Central memory CD8-positive, alpha-beta T cell (primary cell): ENCODE results near the gene RNF157.

Source experiments
- ATAC-seq: fragments of 150-1000 bp; cut with Tn5 transposase; replicated peaks from 2 replicates; pipeline ENCODE4 v1.10.0; 2022; ENCODE audit warnings: mild to moderate bottlenecking, moderate FRiP score, moderate number of reproducible peaks; ENCODE audit not compliant: poor library complexity, severe bottlenecking; ENCODE audit errors: extremely low read depth
- DNase-seq, 2 donors: peaks; one replicate each; pipeline ENCODE4 v3.0.0; 2021; ENCODE audit warnings: low spot score in 2 of 2
- H3K27ac Mint-ChIP-seq: one replicate; pipeline ENCODE4 v1.8.0; 2022; ENCODE audit warnings: low read depth, mild to moderate bottlenecking, moderate library complexity, mixed read lengths
- H3K27me3 Mint-ChIP-seq: one replicate; pipeline ENCODE4 v1.8.0; 2022; ENCODE audit warnings: mixed read lengths
- H3K36me3 Mint-ChIP-seq: one replicate; pipeline ENCODE4 v1.8.0; 2022; ENCODE audit warnings: mild to moderate bottlenecking, moderate library complexity, mixed read lengths; ENCODE audit not compliant: insufficient read depth
- H3K4me1 Mint-ChIP-seq: one replicate; pipeline ENCODE4 v1.8.0; 2022; ENCODE audit warnings: mixed read lengths
- H3K4me3 Mint-ChIP-seq: one replicate; pipeline ENCODE4 v1.8.0; 2022; ENCODE audit warnings: mild to moderate bottlenecking, moderate library complexity, mixed read lengths
- H3K9me3 Mint-ChIP-seq: one replicate; pipeline ENCODE4 v1.8.0; 2022; ENCODE audit warnings: mixed read lengths

The RNF157 gene

DNA sequence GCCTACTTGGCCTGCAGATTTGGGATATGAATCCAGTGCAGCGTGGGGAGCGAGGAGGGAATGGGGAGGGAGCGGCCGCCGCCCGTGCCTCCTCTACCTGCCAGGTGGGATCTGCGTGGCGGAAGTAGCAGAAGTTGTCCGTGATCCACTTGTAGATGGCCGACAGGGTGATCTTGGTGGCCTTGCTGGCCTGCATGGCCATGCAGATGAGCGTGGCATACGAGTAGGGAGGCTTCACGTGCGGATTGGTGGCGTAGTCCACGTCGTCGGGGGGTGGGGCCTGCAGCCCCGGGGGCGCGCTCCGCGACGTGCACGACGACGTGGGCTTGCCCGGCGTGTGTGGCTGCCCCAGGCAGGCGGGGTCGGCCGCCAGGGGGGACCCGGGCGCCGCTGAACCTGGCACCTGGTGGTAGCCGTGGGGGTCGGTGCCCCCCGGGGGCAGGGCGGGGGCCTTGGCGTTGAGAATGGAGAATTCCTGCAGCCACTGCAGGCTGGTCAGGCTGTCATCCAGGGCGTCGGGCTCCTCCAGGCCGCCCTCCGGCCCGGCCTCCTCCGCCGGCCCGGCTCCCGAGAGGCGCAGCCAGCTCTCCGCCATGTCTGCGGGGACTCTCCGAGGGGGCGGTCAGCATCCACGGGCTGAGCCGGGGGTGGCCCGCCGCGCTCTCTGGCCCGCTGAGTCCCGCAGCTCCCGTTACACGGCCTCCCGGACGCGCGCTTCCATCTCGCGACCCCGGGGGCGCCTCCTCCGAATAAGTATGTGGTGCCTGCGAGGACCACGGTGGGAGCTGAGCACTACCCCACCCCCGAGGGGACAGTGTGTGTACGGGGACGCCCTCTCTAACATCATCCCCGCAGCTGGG is 100.3 kb downstream of the RNF157 start:
- peaks cover 53% of the 10 kb centered on the region for H3K4me1 Mint-ChIP-seq
- peak in 1 of 2 donors; percentile 30 for DNase-seq

GRCh38 chr17:76138896-76139752 is 101.2 kb downstream of the RNF157 start:
- H3K36me3 Mint-ChIP-seq: peaks cover 10% of the 10 kb centered on the region
- H3K27me3 Mint-ChIP-seq: peaks cover 9% of the 10 kb centered on the region
- no peaks in the 10 kb centered on the region for H3K9me3 Mint-ChIP-seq
- no peak for DNase-seq
- peaks cover 49% of the 10 kb centered on the region for H3K4me1 Mint-ChIP-seq
- peak overlapping the region; percentile 45 for H3K4me3 Mint-ChIP-seq
- ATAC-seq: no peak
- H3K27ac Mint-ChIP-seq: no peak overlapping the region

More for the DNA sequence above, 100.3 kb downstream of the RNF157 start:
- Mint-ChIP-seq H3K27me3 (peaks cover 9% of the 10 kb centered on the region), H3K4me3 (peak overlapping the region; percentile 78), H3K9me3 (no peaks in the 10 kb centered on the region), H3K27ac (no peak overlapping the region), H3K36me3 (peaks cover 10% of the 10 kb centered on the region)
- no peak for ATAC-seq

DNA sequence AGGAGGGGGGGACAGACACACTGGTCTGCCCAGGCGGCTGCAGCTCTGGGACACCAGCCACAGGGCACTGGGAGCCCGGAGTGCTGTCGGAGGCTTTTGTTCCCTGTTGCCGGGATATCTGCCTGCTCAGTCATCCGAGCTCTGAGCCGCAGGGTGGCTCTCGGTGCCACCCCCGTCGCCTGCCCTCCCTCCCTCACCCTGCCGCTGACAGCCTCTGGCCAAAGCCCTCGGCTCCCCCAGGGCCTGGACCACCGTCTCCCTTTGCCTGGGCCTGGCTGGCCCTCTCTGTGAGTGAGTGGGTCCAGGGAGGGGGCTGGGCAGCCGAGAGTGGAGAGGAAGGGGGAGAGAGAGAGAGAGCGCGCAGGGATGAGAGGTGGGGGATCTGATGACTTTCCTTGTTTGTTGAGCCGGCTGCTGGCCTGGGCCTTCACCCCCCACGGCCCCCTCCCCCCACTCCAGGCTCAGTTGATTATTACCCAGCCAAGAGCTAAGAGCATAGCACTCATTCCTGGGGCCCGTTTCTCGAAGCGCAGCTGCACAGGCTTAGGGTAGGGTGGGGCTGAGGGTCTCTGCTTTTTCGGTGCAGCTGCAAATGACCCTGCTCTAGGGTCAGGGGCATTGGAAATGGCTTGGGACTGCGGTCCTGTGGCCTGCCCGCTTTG is 101.9 kb downstream of the RNF157 start:
- Mint-ChIP-seq H3K36me3 (peaks cover 10% of the 10 kb centered on the region), H3K27ac (no peak overlapping the region), H3K4me1 (peaks cover 47% of the 10 kb centered on the region), H3K27me3 (peaks cover 9% of the 10 kb centered on the region), H3K9me3 (no peaks in the 10 kb centered on the region), H3K4me3 (no peak overlapping the region)
- no peak for ATAC-seq
- no peak for DNase-seq

DNA sequence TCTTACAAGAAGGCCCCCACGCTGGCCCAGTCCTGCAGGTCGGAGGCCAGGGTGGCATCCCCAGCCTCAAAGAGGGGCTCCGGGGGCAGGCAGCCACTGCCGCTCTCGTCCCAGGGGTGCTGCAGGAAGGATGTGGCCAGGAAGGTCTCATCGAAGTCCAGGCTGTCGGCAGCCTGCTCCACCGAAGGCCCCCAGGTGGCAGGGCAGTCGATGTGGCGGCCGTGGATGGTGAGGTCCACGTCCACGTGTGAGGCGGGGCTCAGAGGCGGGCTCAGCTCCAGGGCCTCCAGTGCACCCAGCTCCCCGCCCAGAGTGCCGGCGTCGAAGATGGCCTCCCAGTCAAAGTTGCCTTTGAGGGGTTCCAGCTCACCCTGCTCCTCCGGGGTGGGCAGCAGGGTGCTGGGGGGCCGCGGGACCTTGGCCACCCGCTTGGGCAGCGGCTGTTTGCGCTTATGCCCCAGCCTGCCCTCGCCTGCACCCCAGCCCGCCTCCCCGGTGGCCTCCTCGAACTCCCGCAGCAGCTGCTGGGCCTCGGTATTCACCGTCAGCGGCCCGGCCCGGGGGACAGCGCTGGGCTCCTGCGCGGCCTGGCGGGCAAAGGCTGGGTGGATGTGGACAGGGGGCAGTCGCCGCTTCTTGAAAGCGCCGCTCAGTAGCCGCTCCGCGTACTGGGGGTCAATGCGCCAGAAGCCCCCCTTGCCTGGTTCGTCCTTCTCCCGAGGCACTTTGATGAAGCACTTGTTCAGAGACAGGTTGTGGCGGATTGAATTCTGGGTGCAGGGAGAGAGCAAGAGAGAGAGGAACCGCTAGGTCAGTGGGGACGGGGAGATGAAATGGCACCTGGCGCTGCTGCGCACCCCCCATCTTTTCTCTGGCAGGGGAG is 102.7 kb downstream of the RNF157 start:
- H3K4me1 Mint-ChIP-seq: peaks cover 40% of the 10 kb centered on the region
- H3K36me3 Mint-ChIP-seq: peaks cover 8% of the 10 kb centered on the region
- H3K4me3 Mint-ChIP-seq: no peak overlapping the region
- H3K27me3 Mint-ChIP-seq: peaks cover 9% of the 10 kb centered on the region
- ATAC-seq (no peak), DNase-seq (no peak)
- H3K27ac Mint-ChIP-seq: no peak overlapping the region
- no peaks in the 10 kb centered on the region for H3K9me3 Mint-ChIP-seq

- H3K36me3 Mint-ChIP-seq: peaks cover 7% of the 10 kb centered on the region
- ATAC-seq: no peak
- peaks cover 34% of the 10 kb centered on the region for H3K4me1 Mint-ChIP-seq
- H3K9me3 Mint-ChIP-seq: no peaks in the 10 kb centered on the region
- H3K27me3 Mint-ChIP-seq: peaks cover 9% of the 10 kb centered on the region
- H3K27ac Mint-ChIP-seq: no peak overlapping the region
- no peak for DNase-seq
- H3K4me3 Mint-ChIP-seq: no peak overlapping the region
These were observed 103.3 kb downstream of the RNF157 start for GRCh38 chr17:76137001-76137350.

DNA sequence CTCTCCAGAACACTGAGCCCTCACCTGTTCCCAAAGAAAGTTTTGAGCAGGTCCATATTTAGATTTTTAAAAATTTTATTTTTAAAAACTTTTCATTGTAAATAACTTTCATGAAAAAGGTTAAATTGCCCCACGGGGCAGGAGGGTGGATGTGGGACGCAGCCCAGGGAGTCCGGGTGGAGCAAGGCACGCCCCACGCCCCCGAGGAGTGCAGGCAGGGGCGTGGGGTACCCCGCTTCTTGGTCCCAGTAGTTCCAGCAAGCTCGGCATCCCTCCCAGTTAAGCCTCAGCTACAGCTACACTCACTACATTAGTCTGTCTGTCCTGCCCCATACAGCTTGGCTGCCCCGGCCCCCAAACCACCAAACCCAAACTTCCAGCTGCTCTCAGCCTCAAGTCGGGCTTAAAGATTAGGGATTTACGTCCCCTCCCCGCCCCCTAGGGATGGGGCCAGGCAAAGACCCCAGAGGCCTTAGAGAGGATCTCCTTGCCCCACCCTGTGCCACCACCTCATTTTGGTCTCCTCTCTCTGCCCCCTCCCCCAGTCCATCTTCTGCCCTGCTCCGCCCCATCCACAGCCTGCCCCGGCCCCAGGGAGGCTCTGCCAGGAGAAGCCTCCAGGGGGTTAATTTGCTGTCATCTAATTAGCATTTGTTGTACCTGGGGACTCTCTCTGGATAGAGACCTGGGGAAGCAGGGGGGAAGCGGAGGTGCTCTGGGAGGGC is 103.9 kb downstream of the RNF157 start:
- H3K36me3 Mint-ChIP-seq: peaks cover 2% of the 10 kb centered on the region
- no peak overlapping the region for H3K4me3 Mint-ChIP-seq
- no peaks in the 10 kb centered on the region for H3K9me3 Mint-ChIP-seq
- peaks cover 9% of the 10 kb centered on the region for H3K27me3 Mint-ChIP-seq
- DNase-seq (no peak), ATAC-seq (no peak)
- peaks cover 29% of the 10 kb centered on the region for H3K4me1 Mint-ChIP-seq
- H3K27ac Mint-ChIP-seq: no peak overlapping the region

DNA sequence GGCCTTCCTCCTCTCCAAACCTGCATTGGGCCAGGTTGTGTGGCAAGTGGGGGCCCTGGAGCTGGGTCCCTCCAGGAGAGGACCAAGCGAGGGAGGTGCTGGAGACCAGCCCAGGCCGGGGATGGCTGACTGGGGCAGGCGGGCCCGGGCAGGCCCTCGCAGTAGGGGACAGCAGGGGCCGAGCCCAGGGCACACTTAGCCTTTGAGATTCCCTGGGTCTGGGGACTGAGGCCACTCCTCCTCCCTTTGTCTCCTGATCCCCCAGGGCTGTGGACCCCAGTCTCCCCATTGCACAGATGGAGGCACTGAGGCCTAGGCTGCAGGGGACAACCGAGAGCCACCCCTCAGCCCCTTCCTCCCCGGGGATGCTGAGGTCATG is 104.5 kb downstream of the RNF157 start:
- Mint-ChIP-seq H3K9me3 (no peaks in the 10 kb centered on the region), H3K4me3 (no peak overlapping the region), H3K4me1 (peaks cover 27% of the 10 kb centered on the region), H3K27ac (no peak overlapping the region), H3K36me3 (no peaks in the 10 kb centered on the region), H3K27me3 (peaks cover 9% of the 10 kb centered on the region)
- ATAC-seq (no peak), DNase-seq (no peak)

- Mint-ChIP-seq H3K4me3 (no peak overlapping the region), H3K9me3 (no peaks in the 10 kb centered on the region), H3K27me3 (peaks cover 2% of the 10 kb centered on the region), H3K36me3 (no peaks in the 10 kb centered on the region), H3K4me1 (peaks cover 20% of the 10 kb centered on the region), H3K27ac (peak overlapping the region; percentile 9)
- DNase-seq: no peak
- ATAC-seq: peak; percentile 41
These were observed 105.1 kb downstream of the RNF157 start for GRCh38 chr17:76134911-76135809.

DNA sequence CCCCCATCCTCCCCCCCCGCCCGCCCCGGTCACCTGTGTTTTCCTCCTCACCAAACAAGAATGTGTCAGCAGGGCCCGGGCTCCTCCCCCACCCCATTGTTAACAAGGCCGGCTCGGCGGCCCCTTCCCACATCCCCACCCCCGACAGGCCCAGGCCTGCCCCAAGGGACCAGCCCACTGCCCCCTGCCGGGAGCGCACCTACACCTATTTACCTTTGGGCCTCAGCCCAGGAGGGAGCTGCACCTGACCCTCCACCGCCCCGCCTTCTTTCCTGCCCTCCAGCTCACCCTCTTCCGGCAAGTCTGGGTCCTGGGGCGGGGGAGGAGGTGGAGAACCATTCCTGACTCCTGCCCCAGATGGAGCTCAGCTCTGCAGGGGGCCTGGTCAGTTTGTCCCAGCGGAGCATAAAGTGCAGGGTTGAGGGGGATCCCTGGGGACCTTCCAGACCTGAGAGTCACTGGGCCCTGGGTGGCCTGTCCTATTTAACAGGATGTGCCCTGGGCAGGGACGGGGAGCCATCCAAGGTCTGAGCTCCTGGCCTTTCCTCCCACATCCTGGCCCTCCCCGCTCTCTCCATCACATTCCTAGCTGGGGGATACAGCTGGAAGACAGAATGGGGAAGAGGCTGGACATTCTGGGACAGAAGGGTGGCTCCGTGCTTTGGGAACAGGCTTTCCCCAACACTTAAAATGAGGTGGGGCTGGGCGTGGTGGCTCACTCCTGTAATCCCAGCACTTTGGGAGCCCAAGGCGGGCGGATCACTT is 107.5 kb downstream of the RNF157 start:
- Mint-ChIP-seq H3K27me3 (no peaks in the 10 kb centered on the region), H3K9me3 (no peaks in the 10 kb centered on the region), H3K4me1 (peaks cover 16% of the 10 kb centered on the region), H3K36me3 (no peaks in the 10 kb centered on the region), H3K27ac (no peak overlapping the region), H3K4me3 (no peak overlapping the region)
- ATAC-seq (no peak), DNase-seq (no peak)

- Mint-ChIP-seq H3K36me3 (no peaks in the 10 kb centered on the region), H3K4me3 (no peak overlapping the region), H3K27me3 (no peaks in the 10 kb centered on the region), H3K9me3 (no peaks in the 10 kb centered on the region), H3K4me1 (peaks cover 16% of the 10 kb centered on the region), H3K27ac (peak overlapping the region; percentile 58)
- no peak for DNase-seq
- no peak for ATAC-seq
These were observed 108.4 kb downstream of the RNF157 start for GRCh38 chr17:76131692-76132573.
